HG02571 (cell line): ENCODE data around the gene SSBP2.
"Not testable (repeated sequence)": the region's sequence is repeated elsewhere in the genome, so short reads cannot be mapped to it uniquely, and the experiment has no call there.

Experiments
- ATAC-seq: cut with Tn5 transposase; IDR thresholded peaks from one replicate; pipeline ENCODE4 v1.9.1; 2021; ENCODE audit warnings: mild to moderate bottlenecking, moderate library complexity; ENCODE audit not compliant: unreplicated experiment

Gene SSBP2

GRCh38 chr5:81606150-81606549 is 144.7 kb downstream of the SSBP2 start:
- ATAC-seq: no peak

DNA sequence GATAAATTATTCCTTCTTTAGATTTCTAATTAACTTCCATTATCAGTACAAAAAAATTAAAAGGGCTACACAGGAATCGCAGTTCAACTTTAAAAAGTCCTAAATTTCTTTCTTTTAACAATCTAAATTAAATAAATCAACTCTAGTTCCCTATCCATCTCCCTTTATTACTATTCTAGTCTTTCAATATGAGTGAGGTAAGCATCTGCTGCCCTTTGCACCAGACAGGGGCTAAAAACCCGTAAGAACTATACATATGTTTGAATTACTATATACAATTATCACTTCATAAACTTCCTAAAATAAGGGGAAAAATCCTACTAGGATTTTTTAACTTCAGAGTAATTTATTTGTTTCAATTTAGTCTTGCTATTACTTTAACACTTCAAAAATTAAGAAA is 145.6 kb downstream of the SSBP2 start:
- ATAC-seq: no peak

- ATAC-seq: no peak
These were observed 146.7 kb downstream of the SSBP2 start for GRCh38 chr5:81604193-81604592.

- no peak for ATAC-seq
These were observed 149.0 kb downstream of the SSBP2 start for GRCh38 chr5:81601919-81602318.

GRCh38 chr5:81592085-81592484 is 158.8 kb downstream of the SSBP2 start:
- not testable (repeated sequence) for ATAC-seq

DNA sequence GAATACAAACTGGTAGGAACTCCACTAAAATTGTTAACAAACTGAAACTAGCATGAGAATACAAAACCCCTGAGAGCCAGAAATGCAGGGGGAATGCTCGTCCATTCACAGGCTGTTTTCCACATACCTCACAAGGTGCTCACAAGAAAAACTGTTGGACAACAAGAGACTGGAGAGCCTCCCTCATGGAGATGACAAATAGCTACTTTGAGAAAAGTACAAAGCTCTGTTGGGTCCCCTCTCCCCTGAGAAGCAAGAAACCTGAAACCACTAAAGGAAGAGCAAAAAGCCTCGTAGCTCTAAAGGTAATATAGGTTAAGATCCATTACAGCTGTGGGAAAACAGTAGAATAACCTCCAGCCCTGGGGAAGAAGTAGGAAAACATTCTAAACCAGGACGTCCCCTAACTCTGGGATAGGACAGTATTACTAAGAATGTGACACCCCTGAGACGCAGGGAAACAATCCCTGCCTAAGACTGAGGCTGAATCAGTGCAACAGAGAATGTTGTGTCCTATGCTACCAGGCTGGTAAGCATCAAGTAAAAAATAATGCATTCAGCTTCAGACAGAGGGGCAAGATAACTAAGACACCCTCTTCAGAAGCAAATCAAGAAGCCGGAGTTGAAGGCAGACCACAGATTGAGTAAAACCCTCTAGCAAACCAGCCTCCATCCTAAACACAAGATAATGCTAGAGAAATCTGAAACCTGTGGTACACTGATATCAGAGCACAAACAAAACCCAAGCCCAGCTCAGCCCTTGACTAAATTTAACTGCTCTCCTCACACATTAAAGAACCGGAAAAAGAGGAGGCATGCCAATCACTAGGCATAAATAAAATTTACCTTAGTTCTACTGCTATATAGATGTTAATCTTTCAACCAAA is 160.2 kb downstream of the SSBP2 start:
- no peak for ATAC-seq

- ATAC-seq: no peak
These were observed 171.5 kb downstream of the SSBP2 start for GRCh38 chr5:81579262-81579924.

GRCh38 chr5:81577091-81577490 is 173.8 kb downstream of the SSBP2 start:
- ATAC-seq: no peak

DNA sequence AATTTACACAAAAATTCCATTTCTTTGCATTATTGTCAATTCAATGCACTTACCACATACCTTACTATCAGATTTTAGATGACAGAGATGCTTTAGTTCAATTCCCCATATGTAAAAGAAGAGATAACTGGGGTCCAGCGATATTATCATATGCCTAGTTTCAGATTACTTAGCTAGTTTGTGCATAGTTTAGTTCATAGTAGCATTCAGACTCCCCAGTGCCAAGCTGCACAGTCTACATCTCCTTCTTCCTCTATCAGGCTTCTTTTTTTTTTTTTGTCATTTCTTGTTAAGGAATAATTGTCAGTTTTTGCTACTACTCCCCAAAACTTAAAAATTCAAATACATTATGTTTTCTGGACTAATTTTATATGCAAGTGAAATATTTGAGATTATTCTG is 175.0 kb downstream of the SSBP2 start:
- no peak for ATAC-seq

DNA sequence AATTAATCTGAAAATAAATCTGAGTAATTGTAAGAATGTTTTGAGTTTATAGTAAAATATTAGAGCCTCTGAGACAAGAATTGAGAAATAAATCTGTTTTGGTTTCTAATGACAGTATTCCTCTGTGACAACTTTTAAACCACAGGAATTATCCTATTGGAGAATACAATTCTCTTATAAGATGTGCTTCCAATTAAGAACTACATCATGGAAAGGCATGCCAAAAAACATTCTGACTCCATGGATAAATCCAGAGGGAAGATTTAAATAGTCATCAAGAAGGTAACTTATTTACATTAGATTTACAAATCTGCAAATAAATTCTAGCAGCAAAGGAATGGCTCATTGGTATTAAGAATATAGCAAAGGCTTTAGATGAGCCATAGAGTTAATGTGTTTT is 178.7 kb downstream of the SSBP2 start:
- no peak for ATAC-seq

GRCh38 chr5:81558188-81558587 is 192.7 kb downstream of the SSBP2 start:
- no peak for ATAC-seq

- ATAC-seq: no peak
These were observed 194.1 kb downstream of the SSBP2 start for GRCh38 chr5:81556809-81557208.

- ATAC-seq: no peak
These were observed 195.0 kb downstream of the SSBP2 start for GRCh38 chr5:81555865-81556264.

GRCh38 chr5:81554647-81555046 is 196.2 kb downstream of the SSBP2 start:
- no peak for ATAC-seq

DNA sequence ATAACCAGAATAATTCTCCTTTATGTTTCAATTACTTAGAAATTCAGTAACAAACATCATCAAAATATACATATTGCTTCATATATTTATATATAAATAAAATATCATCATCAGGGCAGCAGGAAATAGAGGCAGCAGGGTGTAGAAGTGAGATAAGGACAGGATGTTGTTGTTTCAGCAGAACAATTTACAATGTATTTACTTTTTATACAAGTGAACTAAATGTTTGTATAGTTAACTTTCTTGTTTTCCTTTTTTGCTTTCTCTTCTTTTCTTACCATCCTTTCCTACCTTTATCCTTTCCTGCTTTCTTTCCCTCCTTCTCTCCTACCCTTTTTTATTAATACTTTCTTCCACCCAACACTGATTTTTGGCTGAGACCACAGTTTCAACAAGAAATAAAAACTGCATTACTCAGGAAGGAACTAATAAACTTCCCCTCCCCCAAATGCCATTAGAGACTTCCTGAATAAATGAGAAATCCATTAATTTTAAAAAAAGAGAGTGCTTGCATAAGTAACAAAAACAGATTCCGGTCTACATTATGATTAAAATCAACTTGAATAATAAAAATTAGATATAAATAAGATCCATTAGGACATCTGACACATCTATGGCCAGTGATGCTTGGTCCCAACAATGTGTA is 197.2 kb downstream of the SSBP2 start:
- no peak for ATAC-seq

GRCh38 chr5:81552852-81553566 is 197.9 kb downstream of the SSBP2 start:
- ATAC-seq: no peak

GRCh38 chr5:81549123-81549522 is 201.8 kb downstream of the SSBP2 start:
- no peak for ATAC-seq

GRCh38 chr5:81547001-81547400 is 203.9 kb downstream of the SSBP2 start:
- ATAC-seq: no peak

DNA sequence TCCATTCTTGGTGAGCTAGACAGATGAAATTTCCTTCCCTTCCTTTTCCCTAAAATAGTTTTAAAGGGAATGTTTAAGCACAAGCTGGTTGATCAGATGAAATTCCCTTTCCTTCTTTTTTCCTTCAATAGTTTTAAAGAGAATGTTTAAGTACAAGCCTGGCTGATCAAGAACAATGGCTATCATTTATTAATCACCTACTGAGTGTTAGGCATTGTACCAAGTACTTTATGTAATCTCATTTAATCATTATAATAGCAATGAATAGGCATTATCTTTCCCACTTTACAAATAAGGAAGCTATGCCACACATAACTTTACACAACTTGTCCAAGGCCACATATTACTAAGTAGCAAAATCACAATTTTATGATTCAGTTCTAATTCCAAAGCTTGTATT is 205.0 kb downstream of the SSBP2 start:
- ATAC-seq: no peak

GRCh38 chr5:81544351-81545018 is 206.4 kb downstream of the SSBP2 start:
- no peak for ATAC-seq

DNA sequence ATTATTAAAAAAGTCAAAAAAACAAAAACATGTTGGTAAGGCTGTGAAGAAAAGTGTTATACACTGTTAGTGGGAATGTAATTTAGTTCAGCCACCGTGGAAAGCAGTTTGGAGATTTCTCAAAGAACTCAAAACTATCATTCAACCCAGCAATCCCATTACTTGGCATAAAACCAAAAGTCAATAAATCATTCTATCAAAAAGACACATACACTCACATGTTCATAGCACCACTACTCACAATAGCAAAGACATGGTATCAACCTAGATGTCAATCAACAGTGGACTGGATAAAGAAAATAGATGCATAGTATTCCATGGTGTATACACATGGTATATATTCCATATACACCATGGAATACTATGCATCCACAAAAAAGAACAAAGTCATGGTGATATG is 208.7 kb downstream of the SSBP2 start:
- ATAC-seq: no peak
